Right atrium auricular region (tissue), 2 donors: ENCODE measurements around the gene DLG2. TPM values are rescaled to one million over a fixed set of nuclear protein-coding genes. Genes with fewer than 3 reads are reported as not detected.

ENCODE experiments used
- DNase-seq: peaks from one replicate; pipeline ENCODE4 v3.0.0-alpha.2; 2019; ENCODE audit warnings: low spot score
- H3K27ac ChIP-seq, 2 donors: fragments of 200-600 bp; sonication (generic); 1 replicate in 1 of 2; 2 replicates in 1 of 2; pipeline ENCODE4 v1.5.1; 2016 to 2019
- H3K27me3 ChIP-seq, 2 donors: fragments of 200-600 bp; sonication (generic); one replicate each; pipeline versions ENCODE4 v1.5.1 to v1.6.0; 2017 to 2019
- H3K36me3 ChIP-seq: fragments of 200-600 bp; sonication (generic); one replicate; pipeline ENCODE4 v1.5.1; 2016
- H3K4me1 ChIP-seq, 2 donors: fragments of 200-600 bp; sonication (generic); one replicate each; pipeline versions ENCODE4 v1.5.1 to v1.6.0; 2017 to 2019
- H3K4me3 ChIP-seq, 2 donors: fragments of 200-600 bp; sonication (generic); 1 replicate in 1 of 2; 2 replicates in 1 of 2; pipeline ENCODE4 v1.5.1; 2017 to 2019; ENCODE audit warnings: mild to moderate bottlenecking in 1 of 2, moderate library complexity in 1 of 2
- H3K9me3 ChIP-seq, 2 donors: fragments of 200-600 bp; sonication (generic); one replicate each; pipeline ENCODE4 v1.5.1; 2019
- CTCF ChIP-seq, 2 donors: fragments of 200-600 bp; sonication (generic); IDR thresholded peaks; one replicate each; pipeline ENCODE4 v1.5.1; 2019; ENCODE audit warnings: antibody characterized with exemption in 2 of 2
- total RNA-seq, 2 donors: library from RNA; depleted of rRNA; stranded (reverse); fragments of >200 nt; gene quantifications; one replicate each; pipeline ENCODE4 v1.1.0, GENCODE V29; 2016

DLG2 gene
- total RNA-seq, 2 donors from 2014 or later: 6.6 to 6.7 TPM

DNA sequence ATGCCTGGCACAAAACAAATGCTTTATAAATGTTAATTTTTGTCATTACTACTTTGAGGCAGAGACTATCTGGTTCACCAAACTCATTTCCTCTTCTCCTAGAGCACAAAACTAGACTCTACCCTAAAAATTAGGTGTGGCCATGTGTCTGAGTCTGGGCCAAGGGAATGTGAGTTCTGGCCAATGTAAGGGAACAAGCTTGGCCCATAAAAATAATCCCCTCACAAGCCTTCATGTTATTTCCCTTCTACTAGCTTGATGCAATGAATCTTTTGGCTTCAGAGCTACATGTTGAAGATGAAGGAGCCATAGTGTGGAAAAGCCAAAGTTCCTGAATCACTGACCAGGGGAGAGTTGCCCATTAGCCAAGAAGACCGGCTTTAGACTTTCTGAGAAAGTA is 1934.5 kb downstream of the DLG2 start:
- H3K27me3 ChIP-seq: no peaks in the 10 kb centered on the region
- H3K36me3 ChIP-seq: no peaks in the 10 kb centered on the region
- peaks cover 0 to 29% of the 10 kb centered on the region in 2 donors for H3K4me1 ChIP-seq
- H3K27ac ChIP-seq: peak overlapping the region in 1 of 2 donors; percentile 78
- no peak for TF ChIP-seq CTCF (IDR thresholded peaks at IDR 0.05)
- no peak overlapping the region for H3K4me3 ChIP-seq
- no peak for DNase-seq
- H3K9me3 ChIP-seq: no peaks in the 10 kb centered on the region

DNA sequence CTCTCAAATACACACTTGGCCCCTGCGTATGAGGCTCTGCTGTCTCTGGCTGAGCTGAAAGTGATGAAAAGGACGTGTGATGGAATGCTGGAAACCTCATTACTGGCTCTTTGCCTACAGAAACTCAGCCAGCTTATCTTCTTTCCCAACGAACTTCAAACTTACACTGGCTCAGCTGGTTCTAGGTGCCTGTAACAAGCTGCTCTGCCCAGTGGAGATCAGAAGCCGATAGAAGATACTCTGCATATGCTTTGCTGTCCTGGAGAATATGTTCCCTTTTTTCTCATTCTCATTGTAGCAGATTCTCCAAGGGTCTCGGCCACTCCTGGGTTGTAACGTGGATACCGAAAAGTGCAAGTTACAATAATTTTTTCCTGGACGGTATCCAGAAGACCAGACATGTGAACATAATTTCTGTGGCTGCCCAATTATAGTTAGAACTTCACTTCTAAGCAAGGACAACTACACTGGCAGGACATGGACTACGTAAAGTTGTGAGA is 1935.6 kb downstream of the DLG2 start:
- H3K36me3 ChIP-seq: no peaks in the 10 kb centered on the region
- no peaks in the 10 kb centered on the region for H3K27me3 ChIP-seq
- peaks cover 0 to 29% of the 10 kb centered on the region in 2 donors for H3K4me1 ChIP-seq
- TF ChIP-seq CTCF (IDR thresholded peaks at IDR 0.05): no peak
- no peaks in the 10 kb centered on the region for H3K9me3 ChIP-seq
- peak overlapping the region; percentile 44 to 78 for H3K27ac ChIP-seq
- DNase-seq: peak; percentile 59
- peak overlapping the region in 1 of 2 donors; percentile 18 for H3K4me3 ChIP-seq

DNA sequence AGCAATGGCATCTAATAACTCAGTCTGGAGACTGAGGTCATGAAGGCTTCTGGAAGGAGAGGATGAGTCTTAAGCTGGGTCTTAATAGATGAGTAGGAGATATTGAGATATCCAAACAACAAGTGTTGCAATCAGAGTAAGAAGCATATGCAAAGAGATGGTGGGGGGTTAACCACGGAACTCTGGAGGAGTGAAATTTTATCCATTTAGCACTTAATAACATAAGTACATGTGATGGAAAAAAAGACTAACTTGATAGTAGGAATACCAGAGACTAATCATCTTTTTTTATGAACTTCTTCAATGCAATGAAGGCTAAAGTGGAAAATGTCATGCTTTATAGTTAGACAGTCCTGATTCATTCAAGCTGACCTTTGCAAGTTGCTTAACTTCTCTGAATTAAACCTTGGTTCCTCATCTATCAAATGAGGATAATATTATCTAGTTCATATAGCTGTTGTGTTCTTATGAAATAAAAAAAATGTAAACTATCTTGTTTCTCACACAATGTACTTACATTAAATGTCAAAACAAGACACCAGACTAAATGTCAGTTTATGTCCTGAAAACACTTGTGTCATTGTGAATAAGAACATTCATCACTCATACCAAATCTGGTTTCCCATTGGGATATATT is 1937.9 kb downstream of the DLG2 start:
- no peak for TF ChIP-seq CTCF (IDR thresholded peaks at IDR 0.05)
- H3K4me1 ChIP-seq: peaks cover 0 to 29% of the 10 kb centered on the region in 2 donors

GRCh38 chr11:83687787-83688186 is 1939.4 kb downstream of the DLG2 start:
- Histone ChIP-seq H3K36me3 (no peaks in the 10 kb centered on the region), H3K9me3 (no peaks in the 10 kb centered on the region), H3K4me3 (no peak overlapping the region), H3K27ac (no peak overlapping the region), H3K4me1 (peaks cover 0 to 20% of the 10 kb centered on the region in 2 donors), H3K27me3 (no peaks in the 10 kb centered on the region)
- no peak for TF ChIP-seq CTCF (IDR thresholded peaks at IDR 0.05)
- DNase-seq: no peak

More for the DNA sequence above, 1937.9 kb downstream of the DLG2 start:
- no peaks in the 10 kb centered on the region for H3K9me3 ChIP-seq
- H3K27me3 ChIP-seq: no peaks in the 10 kb centered on the region
- H3K27ac ChIP-seq: no peak overlapping the region
- H3K4me3 ChIP-seq: no peak overlapping the region
- no peaks in the 10 kb centered on the region for H3K36me3 ChIP-seq
- DNase-seq: no peak

DNA sequence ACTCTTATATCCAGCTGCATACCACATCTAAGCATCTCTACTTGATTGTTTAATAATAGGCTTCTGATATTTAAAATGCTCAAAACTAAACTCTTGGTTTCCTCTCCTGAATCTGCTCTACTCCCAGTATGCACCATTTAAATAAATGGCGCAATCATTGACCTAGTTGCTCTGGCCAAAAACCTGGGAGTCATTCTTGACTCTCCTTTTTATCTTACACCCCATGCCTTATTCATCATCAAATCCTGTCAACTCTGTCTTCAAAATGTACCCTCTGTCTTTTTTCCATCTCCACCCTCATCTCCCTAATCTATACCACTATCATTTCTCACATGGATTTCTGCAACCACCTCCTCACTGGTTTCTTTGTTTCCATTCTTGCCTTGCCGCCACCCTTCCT is 1941.4 kb downstream of the DLG2 start:
- Histone ChIP-seq H3K9me3 (no peaks in the 10 kb centered on the region), H3K27me3 (no peaks in the 10 kb centered on the region), H3K27ac (no peak overlapping the region), H3K4me1 (peaks cover 0 to 2% of the 10 kb centered on the region in 2 donors), H3K36me3 (no peaks in the 10 kb centered on the region), H3K4me3 (no peak overlapping the region)
- no peak for DNase-seq
- no peak for TF ChIP-seq CTCF (IDR thresholded peaks at IDR 0.05)

GRCh38 chr11:83684071-83684470 is 1943.1 kb downstream of the DLG2 start:
- no peak for TF ChIP-seq CTCF (IDR thresholded peaks at IDR 0.05)
- H3K36me3 ChIP-seq: no peaks in the 10 kb centered on the region
- no peaks in the 10 kb centered on the region for H3K4me1 ChIP-seq
- H3K9me3 ChIP-seq: no peaks in the 10 kb centered on the region
- H3K27me3 ChIP-seq: no peaks in the 10 kb centered on the region
- H3K27ac ChIP-seq: no peak overlapping the region
- H3K4me3 ChIP-seq: no peak overlapping the region
- DNase-seq: no peak
